NOMO-1 (cell line): Measurements from ENCODE around the gene SLC25A22.

Experiments used
- DNase-seq, 2 experiments: peaks; one replicate each; lab custom pipeline; 2025; ENCODE audit not compliant: unreplicated experiment in 2 of 2; lab: John Stamatoyannopoulos, UW

SLC25A22 gene

GRCh38 chr11:824292-824880 lies 26.3 kb upstream of the SLC25A22 start:
- DNase-seq: no peak

GRCh38 chr11:823441-824291 lies 25.6 kb upstream of the SLC25A22 start:
- no peak for DNase-seq

DNA sequence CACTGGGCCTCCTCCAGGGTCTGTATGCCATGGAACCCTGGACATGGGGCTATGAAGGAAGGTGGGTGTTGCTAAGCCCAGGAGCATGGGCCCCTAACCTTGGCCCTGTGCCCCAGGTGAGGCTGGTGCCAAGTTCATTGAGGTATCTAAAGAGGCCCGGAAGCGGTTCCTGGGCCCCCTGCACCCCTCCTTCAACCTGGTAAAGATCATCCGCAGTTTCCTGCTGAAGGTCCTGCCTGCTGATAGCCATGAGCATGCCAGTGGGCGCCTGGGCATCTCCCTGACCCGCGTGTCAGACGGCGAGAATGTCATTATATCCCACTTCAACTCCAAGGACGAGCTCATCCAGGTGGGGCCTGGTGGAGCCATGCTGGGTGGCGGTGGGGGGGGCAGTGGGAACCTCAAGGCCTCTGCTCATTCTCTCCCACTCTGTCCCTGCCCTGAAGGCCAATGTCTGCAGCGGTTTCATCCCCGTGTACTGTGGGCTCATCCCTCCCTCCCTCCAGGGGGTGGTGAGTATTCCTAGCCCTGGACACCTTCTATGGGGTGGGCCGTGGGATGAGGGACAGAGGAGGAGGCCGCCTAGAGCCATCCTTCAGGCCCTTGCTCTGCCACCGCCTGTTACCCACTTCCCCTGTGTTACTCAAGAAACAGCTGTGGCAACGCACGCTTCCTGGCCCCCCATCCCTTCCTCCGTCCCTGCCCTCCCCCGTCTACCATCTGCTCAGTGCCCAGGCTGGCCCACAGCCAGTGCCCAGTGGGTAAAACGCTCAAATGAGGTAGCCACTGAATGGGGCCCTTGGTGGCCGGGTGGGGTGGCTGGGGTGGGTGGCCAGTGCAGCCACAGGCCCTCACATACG lies 23.7 kb upstream of the SLC25A22 start:
- peak; percentile 32 to 46 for DNase-seq

GRCh38 chr11:820655-821511 lies 22.8 kb upstream of the SLC25A22 start:
- peak; percentile 19 to 23 for DNase-seq

GRCh38 chr11:819943-820649 lies 22.0 kb upstream of the SLC25A22 start:
- peak; percentile 93 to 94 for DNase-seq

- peak; percentile 85 to 89 for DNase-seq
Measured at GRCh38 chr11:819129-819931, 21.2 kb upstream of the SLC25A22 start.

GRCh38 chr11:818396-819128 lies 20.5 kb upstream of the SLC25A22 start, which contains the start of gene PNPLA2:
TSS of gene PNPLA2 (plus strand) at chr11:818914. CDS start at chr11:819719, 805 bp downstream.
- no peak for DNase-seq

- DNase-seq: no peak
Measured at GRCh38 chr11:816433-816779, 18.3 kb upstream of the SLC25A22 start.

GRCh38 chr11:815675-816432 lies 17.8 kb upstream of the SLC25A22 start:
- no peak for DNase-seq

DNA sequence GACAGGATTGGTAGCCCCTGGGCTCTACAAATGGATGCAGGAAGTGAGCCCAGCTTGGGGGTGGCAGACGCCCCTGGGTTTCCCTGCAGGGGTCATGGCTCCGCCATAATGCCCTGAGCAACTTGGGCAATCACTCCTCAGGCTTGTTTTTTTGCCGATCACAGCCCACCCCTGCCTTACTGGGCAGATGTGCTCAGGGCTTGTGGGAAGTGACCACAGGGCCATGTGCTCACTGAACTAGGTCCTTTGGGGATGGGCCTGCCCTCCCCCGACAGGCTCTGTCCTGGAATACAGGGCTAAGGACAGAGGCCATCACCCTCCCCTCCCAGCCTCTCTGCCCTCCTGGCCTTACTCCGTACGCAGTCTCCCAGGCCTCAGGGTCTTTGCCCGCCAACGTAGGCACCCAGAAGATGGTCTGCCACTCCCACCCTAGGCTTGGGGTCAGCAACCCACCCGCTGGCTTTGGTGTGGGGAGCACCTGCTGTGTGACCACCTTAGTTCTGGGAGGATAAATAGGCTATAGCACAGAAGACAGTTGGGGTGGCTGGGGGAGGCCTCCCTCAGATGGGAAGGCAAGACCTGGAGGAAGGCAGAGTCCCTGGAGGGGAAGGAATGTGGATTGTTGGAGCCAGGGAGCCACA lies 15.5 kb upstream of the SLC25A22 start:
- DNase-seq: no peak

GRCh38 chr11:813072-813455 lies 15.0 kb upstream of the SLC25A22 start:
- no peak for DNase-seq

DNA sequence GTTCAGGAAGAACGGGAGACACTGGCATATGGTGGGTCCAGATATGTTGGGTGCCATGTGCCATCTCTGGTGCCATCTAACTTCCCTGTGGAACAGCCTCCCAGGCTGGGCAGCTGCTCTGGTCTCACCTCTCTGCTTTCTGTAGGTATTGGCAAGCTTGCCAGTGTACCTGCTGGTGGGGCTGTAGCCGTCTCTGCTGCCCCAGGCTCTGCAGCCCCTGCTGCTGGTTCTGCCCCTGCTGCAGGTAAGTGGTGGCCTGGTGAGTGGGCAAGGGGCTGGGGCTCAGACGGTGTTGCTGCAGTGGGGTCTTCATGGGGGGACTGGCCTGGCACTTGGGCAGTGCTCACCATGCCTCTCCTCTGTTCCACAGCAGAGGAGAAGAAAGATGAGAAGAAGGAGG lies 14.3 kb upstream of the SLC25A22 start:
- no peak for DNase-seq

GRCh38 chr11:811446-812245 lies 13.6 kb upstream of the SLC25A22 start:
- DNase-seq: no peak

- no peak for DNase-seq
Measured at GRCh38 chr11:810040-810567, 12.0 kb upstream of the SLC25A22 start.

- peak; percentile 91 to 95 for DNase-seq
Measured at GRCh38 chr11:809287-810039, 11.4 kb upstream of the SLC25A22 start, which contains the start of gene RPLP2. TSS of gene RPLP2 (plus strand) at chr11:809967. CDS start at chr11:810235, 268 bp downstream.
